Muscle layer of colon (tissue), 2 donors: Measurements from ENCODE around the gene NYNRIN.

Experiments used
- H3K27ac ChIP-seq: one replicate; pipeline ENCODE4 v1.7.0; 2013; ENCODE audit warnings: low read depth, mild to moderate bottlenecking, low read length, moderate library complexity
- H3K27me3 ChIP-seq, 2 donors: one replicate each; pipeline ENCODE4 v1.7.0; 2013; ENCODE audit warnings: low read length in 2 of 2, mild to moderate bottlenecking in 2 of 2; ENCODE audit not compliant: insufficient read depth in 2 of 2, control insufficient read depth in 1 of 2
- H3K36me3 ChIP-seq: one replicate; pipeline ENCODE4 v1.7.0; 2013; ENCODE audit warnings: mild to moderate bottlenecking, low read length; ENCODE audit not compliant: insufficient read depth
- H3K4me1 ChIP-seq: one replicate; pipeline ENCODE4 v1.7.0; 2013; ENCODE audit warnings: mild to moderate bottlenecking, low read length; ENCODE audit not compliant: insufficient read depth
- H3K4me3 ChIP-seq, 2 donors: one replicate each; pipeline ENCODE4 v1.7.0; 2013; ENCODE audit warnings: low read length in 2 of 2, low read depth in 1 of 2, mild to moderate bottlenecking in 1 of 2, moderate library complexity in 1 of 2
- H3K9ac ChIP-seq: one replicate; pipeline ENCODE4 v1.7.0; 2013; ENCODE audit warnings: low read length
- H3K9me3 ChIP-seq: one replicate; pipeline ENCODE4 v1.7.0; 2013; ENCODE audit warnings: mild to moderate bottlenecking, low read length
- donor health status: abdominal sarcoma.
- donor health status: Adenocarcinoma of cecum.

The NYNRIN gene

DNA sequence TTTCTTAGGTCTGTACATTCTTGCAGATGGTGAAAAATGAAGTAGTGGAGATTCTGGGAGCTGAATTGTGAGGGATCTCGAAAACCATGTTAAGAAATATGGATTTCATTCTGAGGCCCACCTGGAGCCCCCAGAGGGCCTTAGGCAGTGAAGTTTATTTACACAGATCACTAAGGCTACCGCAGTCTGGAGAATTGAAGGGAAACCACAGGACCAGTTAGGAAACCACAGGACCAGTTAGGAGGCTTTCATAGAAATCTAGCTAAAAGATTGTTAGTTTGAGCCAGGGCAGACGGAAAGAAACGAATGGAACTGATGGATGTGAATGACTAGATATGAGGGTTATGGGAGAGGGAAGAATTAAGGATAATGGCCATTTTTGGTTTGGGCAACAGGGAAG, 23.5 kb downstream of the NYNRIN start:
- Histone ChIP-seq H3K4me1 (peaks cover 8% of the 10 kb centered on the region), H3K9ac (no peak overlapping the region), H3K4me3 (no peak overlapping the region), H3K9me3 (no peaks in the 10 kb centered on the region), H3K27ac (no peak overlapping the region), H3K36me3 (no peaks in the 10 kb centered on the region), H3K27me3 (no peaks in the 10 kb centered on the region)

DNA sequence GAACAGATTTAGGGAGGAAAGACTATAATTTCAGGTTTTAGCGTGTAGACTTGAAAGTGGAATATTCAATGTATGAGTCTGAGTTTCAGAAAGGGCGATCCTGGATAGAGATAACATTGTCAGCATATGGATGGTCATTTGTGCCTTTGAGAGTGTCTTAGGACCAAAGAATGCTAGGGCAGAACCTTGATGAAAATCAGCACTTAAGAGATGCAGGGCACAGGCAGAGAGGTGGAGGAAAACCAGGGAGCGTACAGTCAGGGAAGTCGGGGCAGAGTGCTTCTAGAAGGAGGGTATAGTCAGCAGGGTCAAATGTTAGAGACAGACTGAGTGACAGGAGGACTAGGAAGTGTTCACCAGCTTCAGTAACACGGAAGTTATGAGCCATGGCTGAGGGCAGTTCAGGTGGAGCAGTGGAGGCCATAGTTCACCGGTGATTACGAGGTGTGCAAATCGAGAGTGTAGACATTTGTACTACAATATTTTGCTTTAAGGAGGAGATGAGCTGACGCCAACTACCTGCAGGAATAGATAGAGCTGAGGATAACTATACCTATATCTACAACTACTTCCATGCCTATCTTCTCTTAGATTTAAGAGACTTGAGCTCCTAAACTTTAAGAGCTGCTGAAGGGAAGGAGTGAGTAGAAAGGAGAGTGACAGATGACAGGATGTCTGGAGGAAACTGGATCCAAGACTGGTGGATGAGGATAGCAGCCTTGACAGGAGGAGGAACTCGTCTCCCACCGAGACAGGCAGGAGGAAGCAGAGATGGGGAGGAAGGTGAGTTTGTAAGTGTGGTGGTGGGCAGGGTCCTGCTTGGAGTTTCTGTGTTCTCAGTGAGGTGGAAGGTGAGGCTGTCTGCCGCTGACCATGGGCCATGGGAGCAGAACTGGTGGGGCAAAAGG, 24.1 kb downstream of the NYNRIN start:
- H3K36me3 ChIP-seq, result no peaks in the 10 kb centered on the region
- H3K27ac ChIP-seq, result no peak overlapping the region
- H3K9ac ChIP-seq, result no peak overlapping the region
- H3K4me1 ChIP-seq, result peaks cover 8% of the 10 kb centered on the region
- no peaks in the 10 kb centered on the region for H3K9me3 ChIP-seq
- no peaks in the 10 kb centered on the region for H3K27me3 ChIP-seq
- H3K4me3 ChIP-seq, result no peak overlapping the region

DNA sequence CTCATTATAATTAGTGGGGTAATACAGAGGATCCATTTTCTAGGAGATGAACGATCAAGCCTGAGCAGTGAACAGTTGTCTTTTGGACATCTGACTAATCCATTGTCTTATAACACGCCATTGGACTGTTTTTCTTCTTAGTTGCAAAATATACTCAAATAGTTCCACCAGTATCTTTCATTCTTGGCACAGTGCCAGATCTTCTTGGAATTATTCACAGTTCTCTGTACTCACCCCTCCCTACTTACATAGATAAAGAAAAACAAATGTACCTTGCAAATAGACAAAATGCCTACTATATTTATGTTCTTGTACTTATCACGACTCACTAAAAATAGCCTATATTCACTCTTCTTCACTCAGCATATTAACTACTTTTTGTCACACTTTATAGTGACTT, 26.9 kb downstream of the NYNRIN start:
- Histone ChIP-seq H3K27ac (no peak overlapping the region), H3K4me3 (no peak overlapping the region), H3K9ac (no peak overlapping the region), H3K4me1 (peaks cover 7% of the 10 kb centered on the region), H3K27me3 (no peaks in the 10 kb centered on the region), H3K9me3 (no peaks in the 10 kb centered on the region), H3K36me3 (no peaks in the 10 kb centered on the region)

DNA sequence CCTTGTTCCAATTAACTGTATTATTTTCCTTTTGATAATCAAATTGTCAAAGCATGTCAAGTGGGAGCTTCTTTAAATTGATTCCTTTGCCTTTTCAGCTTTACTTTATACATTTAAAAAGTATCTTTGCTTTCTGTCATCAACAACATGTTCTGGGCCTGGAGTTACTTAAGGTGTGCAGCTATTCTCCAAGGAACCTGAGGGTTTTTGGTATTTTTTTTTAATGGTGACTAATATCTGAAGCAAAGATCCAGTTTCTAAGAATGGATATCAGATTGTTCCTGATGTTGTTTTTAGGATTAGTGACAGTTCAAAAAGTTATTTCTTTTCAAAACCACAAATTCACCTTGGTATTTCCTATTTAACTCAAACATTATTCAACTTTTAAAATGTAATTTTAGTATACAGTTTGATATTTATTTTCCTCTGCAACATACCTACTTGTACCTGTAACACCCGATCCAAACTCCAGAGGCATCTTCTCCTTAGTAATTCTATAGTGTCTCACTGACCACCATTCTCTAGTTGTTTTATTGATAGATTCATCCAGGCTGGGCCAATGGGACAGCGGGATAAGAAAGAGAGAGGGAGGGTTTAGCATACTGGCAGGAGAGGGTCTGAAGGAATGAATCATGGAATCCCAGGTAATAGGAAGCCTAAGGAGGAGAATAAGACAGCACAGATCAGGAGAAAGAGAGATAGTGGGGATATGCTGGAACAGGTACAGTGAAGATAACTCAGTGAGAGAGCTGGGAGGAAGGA, 27.5 kb downstream of the NYNRIN start:
- Histone ChIP-seq H3K9ac (no peak overlapping the region), H3K36me3 (peaks cover 4% of the 10 kb centered on the region), H3K4me3 (no peak overlapping the region), H3K27me3 (no peaks in the 10 kb centered on the region), H3K27ac (no peak overlapping the region), H3K4me1 (peaks cover 13% of the 10 kb centered on the region), H3K9me3 (no peaks in the 10 kb centered on the region)

DNA sequence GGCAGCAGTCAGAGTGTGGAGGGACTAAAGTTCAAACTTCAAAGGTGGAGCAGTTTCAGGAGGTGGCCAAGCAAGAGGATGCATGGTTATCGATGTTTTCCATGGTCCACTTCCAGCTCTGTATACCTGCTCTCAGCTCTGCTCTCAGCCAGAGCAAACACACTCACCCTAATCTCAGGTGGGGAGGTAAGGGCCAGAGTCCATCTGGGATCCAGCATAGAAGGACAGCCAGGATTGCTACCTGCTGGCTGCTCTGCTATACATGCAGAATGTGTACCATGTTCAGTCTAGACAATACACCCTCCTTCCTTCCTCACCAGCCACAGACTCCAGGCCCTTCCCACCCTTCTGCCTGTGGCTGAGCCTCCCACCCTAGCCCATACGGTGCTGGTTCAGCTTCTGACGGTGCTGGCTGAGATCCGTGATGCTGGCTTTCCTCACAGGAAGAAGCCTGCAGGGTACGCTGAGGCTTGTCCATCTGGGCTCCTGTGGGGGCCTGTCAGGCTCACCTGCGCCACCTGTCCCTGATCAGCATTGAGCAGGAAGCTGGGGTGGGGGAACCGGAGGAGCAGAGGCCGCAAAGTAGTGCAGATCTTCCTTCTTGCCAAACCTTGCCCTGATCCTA, 28.2 kb downstream of the NYNRIN start:
- H3K9me3 ChIP-seq, result no peaks in the 10 kb centered on the region
- peaks cover 20% of the 10 kb centered on the region for H3K4me1 ChIP-seq
- H3K36me3 ChIP-seq, result peaks cover 11% of the 10 kb centered on the region
- no peaks in the 10 kb centered on the region for H3K27me3 ChIP-seq
- no peak overlapping the region for H3K4me3 ChIP-seq
- H3K9ac ChIP-seq, result no peak overlapping the region
- H3K27ac ChIP-seq, result no peak overlapping the region

DNA sequence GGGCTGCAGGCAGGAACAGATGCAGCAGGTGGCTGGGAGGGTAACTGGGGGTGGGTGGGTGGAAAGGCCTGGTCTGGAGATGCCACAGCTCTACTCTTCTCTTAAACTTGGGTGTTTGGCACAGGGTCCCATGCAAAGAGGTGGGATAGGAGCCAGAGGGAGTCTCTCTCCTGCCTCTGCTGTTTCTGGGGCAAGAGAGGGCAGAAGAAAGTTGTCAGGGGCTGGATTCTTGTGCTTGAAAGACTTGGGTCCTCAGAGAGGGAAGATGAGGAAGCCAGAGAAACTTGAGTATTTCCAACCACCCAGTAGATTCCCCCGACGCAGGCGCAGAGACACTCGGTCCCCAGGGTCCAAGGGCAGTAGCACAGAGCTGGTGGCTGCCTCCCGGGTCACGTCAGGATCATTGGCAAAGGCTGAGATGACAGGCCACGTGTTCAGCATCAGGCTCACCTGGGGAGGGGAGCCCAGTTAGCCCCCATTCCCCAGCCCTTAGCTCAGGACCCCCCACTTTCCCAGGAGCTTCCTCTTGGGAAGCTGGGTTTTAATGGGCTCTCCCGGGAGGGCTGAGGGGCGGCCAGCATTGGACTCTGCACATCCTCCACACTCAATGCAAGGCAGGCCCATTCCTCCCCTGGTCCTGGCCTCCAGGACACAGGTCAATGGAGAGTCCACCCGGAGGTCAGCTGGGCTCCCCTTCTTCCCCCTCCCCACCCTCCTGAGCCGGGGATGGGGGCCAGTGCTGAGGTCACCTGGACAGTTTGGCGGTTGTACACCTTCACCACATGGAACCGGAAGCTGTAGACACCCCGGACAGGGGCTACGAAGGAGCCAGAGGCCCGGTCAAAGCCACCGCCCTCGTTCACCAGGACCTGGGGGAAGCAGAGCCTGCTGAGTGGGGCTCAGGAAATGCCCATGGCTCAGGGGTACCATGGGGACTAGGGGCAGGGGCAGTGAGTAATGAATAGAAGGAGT, 29.0 kb downstream of the NYNRIN start:
- H3K27me3 ChIP-seq, result no peaks in the 10 kb centered on the region
- peaks cover 21% of the 10 kb centered on the region for H3K4me1 ChIP-seq
- no peak overlapping the region for H3K4me3 ChIP-seq
- H3K9ac ChIP-seq, result no peak overlapping the region
- H3K36me3 ChIP-seq, result peaks cover 19% of the 10 kb centered on the region
- H3K9me3 ChIP-seq, result no peaks in the 10 kb centered on the region
- H3K27ac ChIP-seq, result no peak overlapping the region

DNA sequence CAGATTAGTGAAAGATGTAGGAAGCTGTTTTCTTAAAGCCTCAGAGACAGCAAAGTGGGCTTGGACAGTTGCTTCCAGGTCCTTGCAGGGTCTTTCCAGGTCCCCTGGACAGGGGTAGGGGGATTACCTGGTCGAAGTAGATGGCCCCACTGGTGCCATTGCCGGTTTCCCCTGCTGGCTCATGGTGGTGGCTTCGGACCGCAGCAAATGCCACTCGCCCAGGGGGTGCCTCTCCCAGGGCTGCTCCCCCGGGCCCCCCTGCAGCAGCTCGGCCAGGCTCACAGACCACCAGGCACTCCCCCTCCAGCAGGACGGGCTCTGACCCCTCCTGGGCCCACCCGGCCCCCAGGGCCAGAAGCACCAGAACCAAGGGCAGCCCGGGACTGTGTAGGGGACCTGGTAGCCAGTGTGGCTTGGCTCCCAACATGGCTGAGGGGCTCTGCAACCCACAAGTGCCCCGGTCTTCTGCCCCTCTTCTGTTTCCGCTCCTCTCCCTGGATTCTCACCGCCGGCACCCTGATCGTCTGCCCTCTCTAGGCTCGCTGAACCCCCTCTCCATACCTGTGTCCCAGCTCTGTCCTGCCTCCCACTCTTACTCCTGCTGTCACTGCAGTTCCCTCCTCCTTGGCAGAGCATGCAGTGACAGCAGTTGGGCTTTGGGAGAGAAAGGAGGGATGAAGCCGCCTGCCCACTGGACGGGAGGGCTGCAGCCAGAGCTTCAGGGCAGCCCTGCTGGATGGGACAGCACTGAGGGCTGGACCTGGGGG, 30.0 kb downstream of the NYNRIN start:
- peak overlapping the region; percentile 57 for H3K9ac ChIP-seq
- H3K27me3 ChIP-seq, result no peaks in the 10 kb centered on the region
- H3K9me3 ChIP-seq, result no peaks in the 10 kb centered on the region
- peaks cover 21% of the 10 kb centered on the region for H3K4me1 ChIP-seq
- peak overlapping the region; percentile 98 for H3K27ac ChIP-seq
- H3K4me3 ChIP-seq, result peak overlapping the region; percentile 7 to 60
- H3K36me3 ChIP-seq, result peaks cover 26% of the 10 kb centered on the region

DNA sequence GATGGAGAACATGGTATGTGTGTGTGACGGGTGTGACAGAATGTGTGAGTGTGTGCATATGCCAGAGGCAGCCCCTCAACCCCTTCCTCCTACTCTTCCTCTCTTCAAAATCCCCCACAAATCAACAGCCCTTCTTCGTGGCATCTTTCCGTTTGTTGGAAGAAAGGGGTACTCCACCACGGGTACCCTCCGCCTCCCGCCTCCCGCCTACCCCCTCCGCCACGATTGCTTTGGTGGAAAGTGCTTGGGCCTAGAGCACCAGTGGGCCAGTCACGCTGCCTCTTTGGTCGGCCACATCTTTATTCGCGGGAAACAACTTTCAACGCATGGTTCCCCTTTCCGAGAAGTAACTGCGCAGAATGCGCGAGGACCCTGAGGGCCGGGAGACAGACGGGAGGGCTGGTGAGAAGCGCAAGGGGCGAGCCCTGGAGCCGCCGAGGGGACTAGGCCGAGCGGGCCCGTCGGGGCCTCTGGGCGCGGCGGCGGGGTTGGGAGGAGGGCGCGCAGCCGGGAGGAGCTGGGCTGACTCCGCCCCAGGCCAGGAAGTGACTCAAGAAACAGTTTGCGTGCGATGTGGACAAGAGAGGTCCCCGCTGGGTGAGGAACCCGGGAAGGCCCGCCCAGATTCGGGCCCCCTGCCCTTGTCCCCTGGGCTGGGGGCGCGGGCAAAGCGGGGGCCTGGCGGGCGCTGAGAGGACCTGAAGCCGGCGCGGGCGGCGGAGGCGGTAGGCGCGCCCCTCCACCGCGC, 30.8 kb downstream of the NYNRIN start, which contains the start of the genes CBLN3 and KHNYN:
Gene CBLN3, minus strand, starts transcription at position 274 of the 748 bp plus-strand sequence. CDS start 614 bp downstream, outside the sequence.
Gene KHNYN, plus strand, starts transcription at position 560 of the 748 bp plus-strand sequence. CDS start 777 bp downstream, outside the sequence.
- Histone ChIP-seq H3K27me3 (no peaks in the 10 kb centered on the region), H3K9me3 (no peaks in the 10 kb centered on the region), H3K36me3 (peaks cover 26% of the 10 kb centered on the region), H3K4me3 (peak within 1 kb of the TSS; percentile 72 to 94), H3K9ac (peak within 1 kb of the TSS; percentile 100), H3K27ac (peak within 1 kb of the TSS; percentile 98), H3K4me1 (peaks cover 21% of the 10 kb centered on the region)

DNA sequence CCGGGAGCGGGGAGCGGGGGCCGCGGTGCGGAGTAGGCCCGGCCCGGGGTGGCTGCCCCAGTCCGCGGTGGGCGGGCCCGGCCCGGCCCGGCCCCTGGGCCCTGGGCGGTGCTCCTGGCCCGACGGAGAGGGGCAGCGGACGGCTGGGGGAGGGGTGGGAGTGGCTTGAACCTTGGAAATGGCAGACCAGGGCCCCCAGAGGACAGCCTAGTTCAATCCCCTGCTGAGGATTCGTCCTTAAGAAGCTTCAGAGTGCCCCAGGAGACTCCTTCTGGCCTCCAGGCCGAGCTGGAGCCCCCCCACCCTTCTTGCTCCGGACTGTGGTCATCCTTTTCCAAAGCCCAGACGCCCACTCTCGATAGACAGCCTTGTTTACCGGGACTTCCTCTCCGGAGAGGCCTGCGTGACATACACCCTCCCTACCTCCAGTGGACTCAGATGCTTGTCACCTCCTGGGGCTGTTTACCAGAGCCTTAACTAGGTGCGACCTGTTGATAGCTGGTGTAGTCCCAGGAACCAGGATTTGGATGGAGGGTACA, 31.4 kb downstream of the NYNRIN start:
- peak overlapping the region; percentile 100 for H3K9ac ChIP-seq
- H3K27ac ChIP-seq, result peak overlapping the region; percentile 98
- peaks cover 21% of the 10 kb centered on the region for H3K4me1 ChIP-seq
- no peaks in the 10 kb centered on the region for H3K9me3 ChIP-seq
- peaks cover 26% of the 10 kb centered on the region for H3K36me3 ChIP-seq
- peak overlapping the region; percentile 72 to 94 for H3K4me3 ChIP-seq
- no peaks in the 10 kb centered on the region for H3K27me3 ChIP-seq
